Fibroblast of lung (primary cell): ENCODE data around the gene NFIC.
"Not testable (repeated sequence)": the region's sequence is repeated elsewhere in the genome, so short reads cannot be mapped to it uniquely, and the experiment has no call there.

Source experiments
- CTCF ChIP-seq, 2 donors: IDR thresholded peaks in 1 of 2; conservative IDR thresholded peaks in 1 of 2; 1 replicate in 1 of 2; 2 replicates in 1 of 2; pipeline ENCODE4 v1.5.1; 2011 to 2012; ENCODE audit warnings: low read length in 2 of 2, control low read depth in 1 of 2, inconsistent platforms in 1 of 2, low read depth in 1 of 2, mild to moderate bottlenecking in 1 of 2
- EZH2 ChIP-seq: IDR thresholded peaks from 2 replicates; pipeline ENCODE4 v1.5.1; 2012; ENCODE audit warnings: low read length, control low read depth, mild to moderate bottlenecking; ENCODE audit errors: missing control alignments

DNA sequence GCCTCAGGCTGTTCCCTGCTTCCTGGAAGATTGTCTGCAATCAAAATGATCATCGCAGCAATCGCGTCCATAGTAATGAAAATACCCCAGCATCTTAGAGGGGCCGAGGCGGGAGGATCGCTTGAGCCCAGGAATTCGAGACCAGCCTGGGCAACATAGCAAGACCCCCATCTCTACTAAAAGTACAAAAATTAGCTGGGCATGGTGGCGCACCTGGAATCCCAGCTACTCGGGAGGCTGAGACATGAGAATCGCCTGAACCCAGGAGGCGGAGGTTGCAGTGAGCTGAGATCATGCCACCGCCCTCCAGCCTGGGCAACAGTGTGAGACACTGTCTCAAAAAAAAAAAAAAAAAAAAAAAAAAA is 9.7 kb downstream of the NFIC start:
- not testable (repeated sequence) for TF ChIP-seq CTCF (conservative IDR thresholded peaks at IDR 0.05 in 1 of 2, IDR thresholded peaks at IDR 0.05 in 1 of 2; ENCODE audit: low read depth in 1 of 2, low read length in 2 of 2); EZH2
